Gastroesophageal sphincter (tissue), 4 donors: ENCODE results near the gene TMEM217. TPM values are rescaled to one million over a fixed set of nuclear protein-coding genes. Genes with fewer than 3 reads are reported as not detected.

Experiments used
- ATAC-seq: fragments of 150-250 bp; one replicate; pipeline ENCODE4 v1.9.1; 2016; ENCODE audit warnings: mild to moderate bottlenecking, moderate library complexity
- H3K27ac ChIP-seq, 4 donors: fragments of 200-600 bp; sonication (generic) in 3 of 4; 1 replicate in 3 of 4; 2 replicates in 1 of 4; pipeline ENCODE4 v1.5.1; 2016 to 2019
- H3K27me3 ChIP-seq: fragments of 200-600 bp; sonication (generic); one replicate; pipeline ENCODE4 v1.5.1; 2019
- H3K36me3 ChIP-seq, 2 donors: fragments of 200-600 bp; sonication (generic); one replicate each; pipeline ENCODE4 v1.5.1; 2019; ENCODE audit warnings: control low read depth in 1 of 2
- H3K4me1 ChIP-seq, 3 donors: fragments of 200-600 bp; sonication (generic); 1 replicate in 2 of 3; 2 replicates in 1 of 3; pipeline ENCODE4 v1.5.1; 2016 to 2019; ENCODE audit warnings: control low read depth in 2 of 3
- H3K4me3 ChIP-seq, 2 donors: fragments of 200-600 bp; sonication (generic); one replicate each; pipeline ENCODE4 v1.5.1; 2019; ENCODE audit warnings: mild to moderate bottlenecking in 1 of 2, moderate library complexity in 1 of 2
- H3K9me3 ChIP-seq, 3 donors: fragments of 200-600 bp; sonication (generic); one replicate each; pipeline ENCODE4 v1.5.1; 2017 to 2019; ENCODE audit warnings: control low read depth in 2 of 3
- EP300 ChIP-seq: sonication (generic); formaldehyde crosslinking; IDR thresholded peaks from one replicate; pipeline ENCODE4 v1.6.1; 2017; ENCODE audit warnings: antibody characterized with exemption, mild to moderate bottlenecking
- POLR2A ChIP-seq, 2 donors: fragments of 450-650 bp; IDR thresholded peaks; one replicate each; pipeline ENCODE4 v1.6.1; 2017; ENCODE audit warnings: antibody characterized with exemption in 2 of 2, mild to moderate bottlenecking in 2 of 2, moderate library complexity in 1 of 2
- POLR2AphosphoS5 ChIP-seq: sonication (generic); formaldehyde crosslinking; IDR thresholded peaks from one replicate; pipeline ENCODE4 v1.6.1; 2017; ENCODE audit warnings: antibody characterized with exemption
- WGBS, 2 donors: methylation state at CpG; one replicate each; pipeline ENCODE4 v1.1.5; 2018; ENCODE audit warnings: low coverage in 1 of 2; 5-methylcytosine and 5-hydroxymethylcytosine counted together
- total RNA-seq, 4 donors: library from RNA; depleted of rRNA; stranded (reverse); fragments of >200 nt; gene quantifications; one replicate each; pipeline ENCODE4 v1.1.0, GENCODE V29; 2016
- TF ChIP-seq, protein P1 (sequence below), 4 experiments: fragments of 200-600 bp in 2 of 4; fragments of 450-650 bp in 2 of 4; sonication (generic) in 1 of 4; IDR thresholded peaks; one replicate each; pipeline ENCODE4 v1.5.1; 2017 to 2019; ENCODE audit warnings: antibody characterized with exemption in 4 of 4, mild to moderate bottlenecking in 2 of 4, moderate library complexity in 2 of 4

Gene TMEM217
- total RNA-seq, 4 donors from 2014 or later: 0.40 TPM; not detected in 3

DNA sequence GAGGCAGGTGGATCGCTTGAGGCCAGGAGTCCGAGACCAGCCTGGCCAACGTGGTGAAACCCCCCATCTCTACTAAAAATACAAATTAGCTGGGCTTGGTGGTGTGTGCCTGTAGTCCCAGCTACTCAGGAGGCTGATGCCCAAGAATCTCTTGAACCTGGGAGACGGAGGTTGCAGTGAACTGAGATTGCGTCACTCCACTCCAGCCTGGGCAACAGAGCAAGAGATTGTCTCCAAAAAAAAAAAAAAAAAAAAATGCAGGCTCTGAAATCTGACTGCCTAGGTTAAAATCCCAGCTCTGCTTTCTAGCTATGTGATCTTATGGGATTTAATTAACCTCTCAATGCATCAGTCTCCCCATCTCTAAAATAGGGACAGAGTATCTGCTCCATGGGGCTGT is 3.3 kb upstream of the TMEM217 start:
- H3K36me3 ChIP-seq: no peaks in the 10 kb centered on the region
- ATAC-seq: no peak
- peaks cover 6 to 43% (median 11%) of the 10 kb centered on the region in 3 donors for H3K4me1 ChIP-seq
- WGBS, 2 donors: 96% methylated on average over 4 of the region's 5 CpGs; no CpG with 5 or more reads in 1 of the 2 donors
- TF ChIP-seq EP300: no peak
- TF ChIP-seq, protein P1, sequence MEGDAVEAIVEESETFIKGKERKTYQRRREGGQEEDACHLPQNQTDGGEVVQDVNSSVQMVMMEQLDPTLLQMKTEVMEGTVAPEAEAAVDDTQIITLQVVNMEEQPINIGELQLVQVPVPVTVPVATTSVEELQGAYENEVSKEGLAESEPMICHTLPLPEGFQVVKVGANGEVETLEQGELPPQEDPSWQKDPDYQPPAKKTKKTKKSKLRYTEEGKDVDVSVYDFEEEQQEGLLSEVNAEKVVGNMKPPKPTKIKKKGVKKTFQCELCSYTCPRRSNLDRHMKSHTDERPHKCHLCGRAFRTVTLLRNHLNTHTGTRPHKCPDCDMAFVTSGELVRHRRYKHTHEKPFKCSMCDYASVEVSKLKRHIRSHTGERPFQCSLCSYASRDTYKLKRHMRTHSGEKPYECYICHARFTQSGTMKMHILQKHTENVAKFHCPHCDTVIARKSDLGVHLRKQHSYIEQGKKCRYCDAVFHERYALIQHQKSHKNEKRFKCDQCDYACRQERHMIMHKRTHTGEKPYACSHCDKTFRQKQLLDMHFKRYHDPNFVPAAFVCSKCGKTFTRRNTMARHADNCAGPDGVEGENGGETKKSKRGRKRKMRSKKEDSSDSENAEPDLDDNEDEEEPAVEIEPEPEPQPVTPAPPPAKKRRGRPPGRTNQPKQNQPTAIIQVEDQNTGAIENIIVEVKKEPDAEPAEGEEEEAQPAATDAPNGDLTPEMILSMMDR (IDR thresholded peaks at IDR 0.05): no peak
- no peak for TF ChIP-seq POLR2A (IDR thresholded peaks at IDR 0.05)
- TF ChIP-seq POLR2AphosphoS5: no peak
- H3K27me3 ChIP-seq: no peaks in the 10 kb centered on the region
- no peaks in the 10 kb centered on the region for H3K9me3 ChIP-seq
- no peak overlapping the region for H3K4me3 ChIP-seq
- no peak overlapping the region for H3K27ac ChIP-seq

DNA sequence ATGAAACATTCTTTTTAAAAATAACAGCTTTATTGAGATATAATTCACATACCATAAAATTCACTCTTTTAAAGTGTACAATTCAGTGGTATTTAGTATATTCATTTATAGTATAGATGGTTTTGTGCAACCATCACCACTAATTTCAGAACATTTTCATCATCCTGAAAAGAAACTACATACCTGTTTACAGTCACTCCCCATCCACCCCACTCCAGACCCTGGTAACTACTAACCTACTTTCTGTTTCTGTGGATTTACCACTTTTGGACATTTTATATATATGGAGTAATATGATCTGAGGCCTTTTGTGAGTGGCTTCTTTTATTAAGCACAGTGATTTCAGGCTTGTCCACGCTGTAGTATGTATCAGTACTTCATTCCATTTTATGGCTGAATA is 2.5 kb upstream of the TMEM217 start:
- H3K27me3 ChIP-seq: no peaks in the 10 kb centered on the region
- H3K4me3 ChIP-seq: no peak overlapping the region
- no peak for ATAC-seq
- no peak overlapping the region for H3K27ac ChIP-seq
- WGBS, 2 donors: 94 to 100% methylated on average over 1 of the region's 1 CpG
- no peaks in the 10 kb centered on the region for H3K9me3 ChIP-seq
- peaks cover 6 to 42% (median 11%) of the 10 kb centered on the region in 3 donors for H3K4me1 ChIP-seq
- H3K36me3 ChIP-seq: no peaks in the 10 kb centered on the region
- no peak for TF ChIP-seq POLR2AphosphoS5
- no peak for TF ChIP-seq EP300
- no peak for TF ChIP-seq POLR2A (IDR thresholded peaks at IDR 0.05)
- TF ChIP-seq, protein P1 (IDR thresholded peaks at IDR 0.05): no peak

DNA sequence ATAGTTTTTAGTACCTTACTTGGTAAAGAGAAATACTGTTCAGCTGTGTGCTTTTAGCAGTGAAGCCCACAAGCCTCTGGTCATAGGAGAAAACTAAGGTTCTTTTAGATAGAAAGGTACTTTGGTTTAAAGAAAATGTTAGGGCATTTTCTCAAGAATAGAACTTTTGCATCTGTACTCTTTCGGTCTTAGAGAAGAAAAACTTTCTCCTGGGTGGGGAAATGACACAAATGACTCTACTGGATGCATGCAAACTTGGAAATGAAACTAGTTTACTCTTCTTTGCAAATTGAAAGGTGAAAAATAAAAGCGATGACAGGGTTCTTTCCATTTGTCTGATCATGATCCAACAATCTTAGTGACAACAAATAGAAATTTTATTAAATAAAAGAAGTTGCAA is 2.1 kb upstream of the TMEM217 start:
- WGBS, 2 donors: 74 to 88% methylated on average over 2 of the region's 2 CpGs
- Histone ChIP-seq H3K9me3 (no peaks in the 10 kb centered on the region), H3K27ac (no peak overlapping the region), H3K4me3 (no peak overlapping the region), H3K4me1 (peaks cover 3 to 38% (median 10%) of the 10 kb centered on the region in 3 donors), H3K27me3 (peaks cover 3% of the 10 kb centered on the region), H3K36me3 (no peaks in the 10 kb centered on the region)
- ATAC-seq: no peak
- TF ChIP-seq POLR2A (IDR thresholded peaks at IDR 0.05): no peak
- TF ChIP-seq, protein P1 (IDR thresholded peaks at IDR 0.05): no peak
- no peak for TF ChIP-seq POLR2AphosphoS5
- TF ChIP-seq EP300: no peak

DNA sequence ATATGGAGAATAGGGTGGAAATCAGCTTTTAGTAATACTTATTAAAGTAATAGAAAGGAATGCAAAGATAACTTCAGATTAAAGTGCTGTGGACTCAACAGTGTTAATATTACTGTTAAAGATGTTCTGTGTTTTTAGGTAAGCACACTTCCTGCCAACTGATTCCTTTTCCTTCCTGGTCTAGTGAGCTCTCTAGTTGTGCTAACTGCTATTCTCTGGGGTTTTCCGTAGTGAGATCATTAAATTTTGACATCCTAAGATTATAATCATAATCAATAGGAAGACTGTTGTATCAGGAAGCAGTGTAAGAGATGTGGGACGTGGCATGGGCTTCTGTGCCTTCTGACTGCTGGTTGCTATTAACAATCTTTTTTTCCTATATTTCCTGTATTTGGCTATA is 1.2 kb upstream of the TMEM217 start:
- Histone ChIP-seq H3K4me3 (no peak overlapping the region), H3K27ac (no peak overlapping the region), H3K36me3 (no peaks in the 10 kb centered on the region), H3K9me3 (no peaks in the 10 kb centered on the region), H3K27me3 (peaks cover 4% of the 10 kb centered on the region), H3K4me1 (peaks cover 2 to 30% (median 7%) of the 10 kb centered on the region in 3 donors)
- ATAC-seq: no peak
- WGBS, 2 donors: 46 to 60% methylated on average over 2 of the region's 2 CpGs
- no peak for TF ChIP-seq POLR2AphosphoS5
- TF ChIP-seq POLR2A (IDR thresholded peaks at IDR 0.05): no peak
- no peak for TF ChIP-seq EP300
- TF ChIP-seq, protein P1 (IDR thresholded peaks at IDR 0.05): no peak

DNA sequence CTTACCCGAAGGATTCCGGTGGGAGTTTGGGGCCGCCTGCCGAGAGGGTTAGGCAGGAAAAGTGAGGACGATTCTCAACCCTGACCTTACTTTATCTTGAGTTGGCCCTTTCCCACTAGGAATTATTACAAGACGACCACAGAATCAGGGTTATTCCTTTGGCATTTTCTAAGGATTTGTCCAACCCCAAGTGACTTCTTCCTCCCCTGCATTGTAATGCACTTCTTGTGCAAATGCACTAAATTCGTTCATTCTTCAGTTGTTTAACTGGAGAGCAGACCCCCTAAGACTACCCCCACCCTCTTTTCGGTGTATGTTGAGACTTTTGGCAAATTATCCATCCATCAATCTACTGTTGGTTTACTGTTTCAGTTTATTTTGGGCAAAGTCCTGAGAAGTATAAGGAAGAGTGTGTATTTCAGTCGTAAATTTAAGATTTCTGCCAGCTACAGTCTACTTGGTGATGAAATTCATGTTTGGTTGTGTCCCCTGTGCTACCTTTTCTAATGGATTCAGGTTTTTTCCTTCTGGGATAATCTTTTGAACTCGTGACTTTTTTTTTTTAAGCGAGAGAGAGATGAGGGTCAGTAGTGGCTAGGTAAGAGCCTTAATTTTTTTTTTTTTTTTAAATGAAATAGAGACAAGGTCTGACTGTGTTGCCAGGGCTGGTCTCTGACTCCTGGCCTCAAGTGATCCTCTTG is 611 bp upstream of the TMEM217 start:
- Histone ChIP-seq H3K4me3 (peak overlapping the region; percentile 60 to 61), H3K36me3 (no peaks in the 10 kb centered on the region), H3K9me3 (no peaks in the 10 kb centered on the region), H3K27ac (peak overlapping the region in 3 of 4 donors; percentile 72 to 89 (median 81)), H3K27me3 (peaks cover 4% of the 10 kb centered on the region), H3K4me1 (peaks cover 2 to 28% (median 7%) of the 10 kb centered on the region in 3 donors)
- TF ChIP-seq POLR2A (IDR thresholded peaks at IDR 0.05) (no peak), EP300 (no peak), POLR2AphosphoS5 (no peak)
- TF ChIP-seq, protein P1 (IDR thresholded peaks at IDR 0.05): no peak
- no peak for ATAC-seq
- 7 to 20% methylated on average over 9 to 11 of the region's 11 CpGs for WGBS, 2 donors
